Ectodermal cell (in vitro differentiated cells): ENCODE measurements around the gene CNOT2.

Source experiments
- H3K27ac ChIP-seq: 2 replicates; pipeline ENCODE4 v1.7.0; 2013; ENCODE audit warnings: mild to moderate bottlenecking, low read depth, low read length; ENCODE audit not compliant: insufficient read depth, poor library complexity, severe bottlenecking
- H3K27me3 ChIP-seq: 2 replicates; pipeline ENCODE4 v1.7.0; 2013; ENCODE audit warnings: mild to moderate bottlenecking, low read length; ENCODE audit not compliant: insufficient read depth, control insufficient read depth, poor library complexity, severe bottlenecking
- H3K36me3 ChIP-seq: one replicate; pipeline ENCODE4 v1.7.0; 2013; ENCODE audit warnings: low read length; ENCODE audit not compliant: control insufficient read depth, insufficient read depth
- H3K4me1 ChIP-seq: one replicate; pipeline ENCODE4 v1.7.0; 2013; ENCODE audit warnings: low read length; ENCODE audit not compliant: control insufficient read depth, insufficient read depth
- H3K4me3 ChIP-seq: 2 replicates; pipeline ENCODE4 v1.7.0; 2013; ENCODE audit warnings: low read depth, low read length, control low read depth; ENCODE audit not compliant: insufficient read depth
- H3K9me3 ChIP-seq: 2 replicates; pipeline ENCODE4 v1.7.0; 2013; ENCODE audit warnings: mild to moderate bottlenecking, low read length, moderate library complexity; ENCODE audit not compliant: control insufficient read depth
- WGBS, 2 experiments: methylation state at CpG; one replicate each; pipeline ENCODE4 v1.1.7; 2013; ENCODE audit warnings: missing lambda C conversion rate in 2 of 2; 5-methylcytosine and 5-hydroxymethylcytosine counted together

CNOT2 gene

DNA sequence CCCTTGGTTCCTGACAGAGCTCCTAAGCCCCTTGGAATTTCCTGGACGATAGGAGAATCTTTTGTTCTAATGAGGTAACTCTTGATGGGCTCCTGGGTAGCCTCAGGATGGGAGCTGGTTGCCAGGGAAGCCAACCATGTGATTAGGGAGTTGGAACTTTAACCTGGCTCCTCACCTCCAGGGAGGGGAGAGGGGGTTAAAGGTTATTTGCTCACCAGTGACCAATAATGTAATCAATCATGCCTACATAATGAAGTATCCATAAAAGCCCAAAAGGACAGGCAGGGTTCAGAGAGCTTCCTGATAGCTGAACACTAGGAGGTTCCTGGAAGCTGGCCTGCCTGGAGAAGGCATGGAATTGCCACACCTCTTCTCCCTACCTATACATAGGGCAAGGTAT lies 6.2 kb upstream of the CNOT2 start:
- no peaks in the 10 kb centered on the region for H3K9me3 ChIP-seq
- H3K36me3 ChIP-seq: peaks cover 16% of the 10 kb centered on the region
- H3K4me3 ChIP-seq: no peak overlapping the region
- WGBS, 2 experiments: 22 to 32% methylated on average over 1 of the region's 1 CpG
- H3K27me3 ChIP-seq: no peaks in the 10 kb centered on the region
- H3K27ac ChIP-seq: no peak overlapping the region
- peaks cover 4% of the 10 kb centered on the region for H3K4me1 ChIP-seq

- WGBS, 2 experiments: 93 to 100% methylated on average over 1 of the region's 1 CpG
- Histone ChIP-seq H3K9me3 (no peaks in the 10 kb centered on the region), H3K27me3 (no peaks in the 10 kb centered on the region), H3K27ac (no peak overlapping the region), H3K36me3 (peaks cover 16% of the 10 kb centered on the region), H3K4me1 (peaks cover 5% of the 10 kb centered on the region), H3K4me3 (no peak overlapping the region)
Measured at GRCh38 chr12:70240673-70241072, 2.6 kb upstream of the CNOT2 start.

DNA sequence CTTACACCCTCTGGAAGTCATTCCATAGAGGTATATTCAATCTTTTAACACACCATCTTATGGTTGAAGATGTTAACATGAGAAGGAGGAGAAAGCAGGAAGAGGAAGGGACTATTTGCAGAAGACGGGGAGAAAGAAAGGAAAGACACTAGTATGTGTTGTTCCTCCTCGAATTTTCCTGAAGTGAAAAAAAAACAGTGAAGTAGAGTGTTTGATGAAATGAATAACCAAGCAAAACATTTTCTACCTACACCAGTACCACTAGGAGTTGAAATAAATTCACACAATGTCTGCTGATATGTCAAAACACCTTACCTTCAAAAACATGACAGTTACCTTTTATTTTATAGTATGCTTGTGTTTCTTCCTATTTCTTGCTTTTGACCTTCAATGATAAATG lies 1.4 kb upstream of the CNOT2 start:
- Histone ChIP-seq H3K36me3 (peaks cover 16% of the 10 kb centered on the region), H3K27ac (no peak overlapping the region), H3K4me1 (peaks cover 7% of the 10 kb centered on the region), H3K9me3 (no peaks in the 10 kb centered on the region), H3K27me3 (no peaks in the 10 kb centered on the region), H3K4me3 (peak overlapping the region; percentile 88)
- WGBS, 2 experiments: 76 to 80% methylated on average over 1 to 2 of the region's 2 CpGs

- Histone ChIP-seq H3K4me1 (peaks cover 10% of the 10 kb centered on the region), H3K4me3 (peak overlapping the region; percentile 88), H3K9me3 (no peaks in the 10 kb centered on the region), H3K36me3 (peaks cover 12% of the 10 kb centered on the region), H3K27me3 (no peaks in the 10 kb centered on the region), H3K27ac (peak overlapping the region; percentile 99)
- WGBS, 2 experiments: 0 to 1% methylated on average over 58 to 67 of the region's 70 CpGs
Measured at GRCh38 chr12:70243510-70244371, 508 bp downstream of the CNOT2 start.

- Histone ChIP-seq H3K9me3 (no peaks in the 10 kb centered on the region), H3K4me3 (peak overlapping the region; percentile 88), H3K36me3 (peaks cover 12% of the 10 kb centered on the region), H3K4me1 (peaks cover 10% of the 10 kb centered on the region), H3K27me3 (no peaks in the 10 kb centered on the region), H3K27ac (no peak overlapping the region)
- WGBS, 2 experiments: 30 to 36% methylated on average over 7 of the region's 7 CpGs
Measured at GRCh38 chr12:70244409-70244808, 1.2 kb downstream of the CNOT2 start.

- Histone ChIP-seq H3K27ac (no peak overlapping the region), H3K9me3 (no peaks in the 10 kb centered on the region), H3K36me3 (peaks cover 3% of the 10 kb centered on the region), H3K27me3 (no peaks in the 10 kb centered on the region), H3K4me3 (peak overlapping the region; percentile 12), H3K4me1 (peaks cover 10% of the 10 kb centered on the region)
Measured at GRCh38 chr12:70245458-70245857, 2.2 kb downstream of the CNOT2 start.

GRCh38 chr12:70246580-70246979 lies 3.3 kb downstream of the CNOT2 start:
- Histone ChIP-seq H3K27ac (no peak overlapping the region), H3K4me1 (peaks cover 10% of the 10 kb centered on the region), H3K36me3 (no peaks in the 10 kb centered on the region), H3K9me3 (no peaks in the 10 kb centered on the region), H3K4me3 (peak overlapping the region; percentile 5), H3K27me3 (no peaks in the 10 kb centered on the region)

DNA sequence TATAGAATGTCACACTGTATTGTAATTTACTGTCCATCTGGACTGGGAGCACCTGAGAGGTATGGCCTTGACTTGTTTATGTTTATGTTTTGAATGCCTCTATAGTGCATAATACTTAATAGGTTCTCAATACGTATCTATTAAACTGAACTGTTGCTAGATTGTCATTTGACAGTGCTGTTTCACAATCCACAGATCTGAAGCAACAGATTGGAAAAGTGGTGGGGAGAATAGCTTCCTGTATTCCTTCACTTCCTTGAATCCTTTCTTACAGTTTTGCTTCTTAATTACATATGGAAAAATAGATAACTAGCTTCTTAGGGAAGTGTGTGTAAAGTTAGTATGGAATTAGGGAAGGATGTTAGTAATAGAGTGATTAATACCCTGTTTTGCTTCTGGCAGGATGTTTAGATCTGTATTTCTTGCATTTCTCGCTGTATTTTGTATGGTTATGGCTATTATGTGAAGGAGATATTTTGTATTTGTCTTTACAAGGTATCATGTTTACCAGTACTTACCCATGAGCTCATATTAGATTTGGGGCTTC lies 4.5 kb downstream of the CNOT2 start:
- Histone ChIP-seq H3K36me3 (no peaks in the 10 kb centered on the region), H3K27me3 (no peaks in the 10 kb centered on the region), H3K9me3 (no peaks in the 10 kb centered on the region), H3K4me1 (peaks cover 5% of the 10 kb centered on the region), H3K4me3 (no peak overlapping the region), H3K27ac (no peak overlapping the region)
- 91 to 93% methylated on average over 2 of the region's 2 CpGs for WGBS, 2 experiments

DNA sequence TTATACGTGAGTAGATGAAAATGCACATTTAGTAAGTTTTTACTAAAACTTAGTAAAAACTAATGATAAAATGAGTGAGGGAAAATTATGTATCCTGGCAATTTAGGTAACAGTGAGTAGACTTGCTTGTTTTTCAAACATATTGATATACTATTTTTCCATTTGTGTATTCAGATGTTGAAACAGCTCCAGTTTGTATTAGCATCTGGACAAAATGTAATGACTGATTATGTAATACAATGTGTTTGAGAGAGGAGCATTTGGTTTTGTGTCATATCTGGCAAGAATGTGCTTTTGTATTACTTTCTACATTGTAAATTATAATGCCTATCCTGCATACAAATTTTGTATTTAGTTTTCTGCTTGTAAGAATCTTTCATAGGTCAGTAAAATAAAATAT lies 5.6 kb downstream of the CNOT2 start:
- no peak overlapping the region for H3K4me3 ChIP-seq
- WGBS, 2 experiments: 75 to 100% methylated on average over 1 of the region's 1 CpG
- H3K9me3 ChIP-seq: no peaks in the 10 kb centered on the region
- H3K27ac ChIP-seq: no peak overlapping the region
- H3K4me1 ChIP-seq: peaks cover 5% of the 10 kb centered on the region
- H3K36me3 ChIP-seq: no peaks in the 10 kb centered on the region
- H3K27me3 ChIP-seq: no peaks in the 10 kb centered on the region

GRCh38 chr12:70249903-70250302 lies 6.7 kb downstream of the CNOT2 start:
- Histone ChIP-seq H3K9me3 (no peaks in the 10 kb centered on the region), H3K27me3 (no peaks in the 10 kb centered on the region), H3K27ac (no peak overlapping the region), H3K36me3 (no peaks in the 10 kb centered on the region), H3K4me1 (peaks cover 5% of the 10 kb centered on the region), H3K4me3 (no peak overlapping the region)
- WGBS, 2 experiments: 86 to 98% methylated on average over 2 of the region's 2 CpGs
